ENCODE data around the gene PGLYRP4.

Gene PGLYRP4, protein sequence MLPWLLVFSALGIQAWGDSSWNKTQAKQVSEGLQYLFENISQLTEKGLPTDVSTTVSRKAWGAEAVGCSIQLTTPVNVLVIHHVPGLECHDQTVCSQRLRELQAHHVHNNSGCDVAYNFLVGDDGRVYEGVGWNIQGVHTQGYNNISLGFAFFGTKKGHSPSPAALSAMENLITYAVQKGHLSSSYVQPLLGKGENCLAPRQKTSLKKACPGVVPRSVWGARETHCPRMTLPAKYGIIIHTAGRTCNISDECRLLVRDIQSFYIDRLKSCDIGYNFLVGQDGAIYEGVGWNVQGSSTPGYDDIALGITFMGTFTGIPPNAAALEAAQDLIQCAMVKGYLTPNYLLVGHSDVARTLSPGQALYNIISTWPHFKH

DNA sequence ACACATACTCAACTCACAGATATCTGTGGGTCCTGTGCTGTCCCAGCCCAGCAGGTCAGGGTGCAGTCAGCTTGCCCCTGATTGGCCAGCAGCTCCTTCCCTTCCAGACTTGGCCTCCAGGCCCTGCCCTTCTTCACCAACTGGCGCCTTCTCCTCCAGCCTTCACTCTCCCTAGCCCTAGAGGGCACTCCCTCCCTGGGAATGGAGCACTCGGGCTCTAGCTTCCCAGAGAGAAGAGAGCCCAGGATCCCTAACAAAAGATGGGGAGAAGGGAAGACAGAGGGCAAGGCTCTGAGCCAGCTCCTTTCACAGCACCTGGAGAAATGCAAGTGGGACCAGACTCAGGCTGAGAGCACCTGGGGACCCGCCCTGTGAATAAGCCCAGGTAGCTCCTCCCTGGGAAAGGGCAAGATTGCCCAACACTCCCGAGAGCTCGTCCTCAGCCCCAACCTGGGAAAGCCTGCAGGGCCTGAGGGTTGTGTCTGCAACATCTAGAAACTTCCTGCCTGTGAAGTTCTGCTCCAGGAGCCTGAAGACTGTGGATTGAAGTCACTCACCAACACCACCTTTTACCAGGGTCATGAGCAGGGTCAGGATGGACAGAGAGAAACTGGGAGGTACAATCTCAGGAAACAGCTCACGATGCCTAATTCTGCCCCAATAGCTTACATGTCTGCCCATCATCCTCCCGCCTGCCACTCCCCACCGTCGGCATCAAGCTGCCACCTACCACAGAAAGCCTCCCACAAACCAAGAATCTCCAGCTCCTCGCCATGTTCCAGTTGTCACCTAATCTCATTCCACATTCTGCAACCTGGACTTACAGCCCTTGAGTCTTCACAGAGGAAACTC, at the start of gene PGLYRP4:
TSS of gene PGLYRP4 (minus strand) at position 331 of the 852 bp plus-strand sequence. CDS start 909 bp downstream, outside the sequence.
- Mint-ChIP-seq H3K27ac (no peak within 1 kb of the TSS), H3K4me1 (peaks cover 27 to 28% of the 10 kb centered on the region in 2 donors), H3K9me3 (no peaks in the 10 kb centered on the region), H3K4me3 (no peak within 1 kb of the TSS), H3K27me3 (peaks cover 66 to 70% of the 10 kb centered on the region in 2 donors), H3K36me3 (no peaks in the 10 kb centered on the region)
- ATAC-seq (replicated peaks) (no peak), DNase-seq (no peak)

DNA sequence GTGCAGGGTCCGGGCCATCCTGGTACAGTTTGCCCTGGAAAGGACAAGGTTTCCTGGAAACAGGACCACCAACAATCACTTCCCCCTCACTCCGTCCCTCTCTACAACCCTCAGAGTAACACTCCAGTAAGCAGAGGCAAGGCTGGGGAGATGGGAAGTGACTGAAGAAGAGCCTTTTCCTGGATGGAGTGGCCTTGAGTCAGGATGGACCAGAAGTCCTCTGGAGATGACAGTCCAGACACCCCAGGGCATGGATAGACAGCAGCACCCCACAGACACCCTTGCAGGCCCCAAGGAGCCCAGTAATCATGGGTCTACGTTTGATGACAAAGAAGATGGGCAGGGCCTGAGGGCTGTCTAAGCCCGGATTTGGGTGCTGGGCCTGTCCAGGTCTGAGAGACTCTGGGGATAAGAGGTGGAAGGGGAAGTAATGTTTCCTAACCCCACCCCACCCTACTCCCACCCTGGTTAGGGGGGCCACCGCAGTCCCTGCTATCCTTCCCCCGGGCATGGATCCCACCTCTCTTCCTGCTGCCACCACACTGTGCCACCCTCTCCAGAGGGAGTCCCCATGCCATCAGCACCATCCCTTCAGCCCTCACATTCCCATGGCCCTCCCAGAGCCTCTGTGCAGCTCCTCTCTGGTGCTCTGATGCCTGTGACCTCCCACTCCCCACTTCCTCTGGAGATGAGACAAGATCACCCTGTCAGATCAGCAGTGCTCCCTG, 49.4 kb upstream of the PGLYRP4 start:
- Mint-ChIP-seq H3K27ac (no peak overlapping the region), H3K27me3 (peaks cover 34 to 47% of the 10 kb centered on the region in 2 donors), H3K36me3 (no peaks in the 10 kb centered on the region)

DNA sequence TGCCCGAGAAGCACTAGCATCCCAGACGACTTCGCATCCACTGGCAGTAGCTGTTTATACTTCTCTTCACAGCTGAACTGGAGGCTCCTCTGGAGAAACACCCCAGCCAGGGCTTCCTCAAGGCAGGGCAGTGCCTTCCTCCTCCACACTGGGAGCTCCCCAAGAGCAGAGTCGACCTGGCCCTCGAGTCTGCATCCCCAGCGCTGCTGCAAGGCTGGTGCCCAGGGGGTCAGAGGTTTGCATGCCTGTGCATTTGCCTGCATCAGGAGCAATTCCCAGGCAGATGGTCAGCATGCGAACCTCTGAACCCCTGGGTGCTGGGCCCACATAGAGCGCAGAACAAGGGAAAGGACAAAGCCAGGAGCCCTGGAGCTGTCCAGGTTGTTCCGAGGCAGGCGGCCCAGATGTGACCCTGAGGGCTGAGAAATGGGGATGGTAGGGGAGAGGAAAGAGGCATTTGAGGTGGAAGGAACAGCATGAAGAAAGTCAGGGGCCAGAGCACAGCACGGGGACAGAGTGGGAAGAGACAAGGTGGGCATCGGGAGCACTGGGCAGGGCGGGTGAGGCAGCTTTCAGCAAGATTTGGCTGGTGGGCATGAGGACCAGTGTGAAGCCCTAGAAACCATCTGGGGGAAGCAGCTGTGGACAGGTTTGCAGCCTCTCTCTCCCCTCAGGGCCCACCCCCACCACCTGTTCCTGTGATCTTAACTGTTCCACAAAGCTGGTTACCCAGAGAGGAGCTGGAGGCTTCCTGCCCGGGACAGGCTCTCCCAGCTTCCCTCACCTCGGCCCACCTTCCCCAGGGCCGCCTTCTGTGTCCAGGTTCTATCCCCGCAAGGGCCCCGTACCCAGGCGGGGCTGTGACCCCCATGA, 48.6 kb upstream of the PGLYRP4 start:
- ATAC-seq (replicated peaks) (no peak), DNase-seq (no peak)
- no peaks in the 10 kb centered on the region for H3K36me3 Mint-ChIP-seq
- H3K9me3 Mint-ChIP-seq, result no peaks in the 10 kb centered on the region
- H3K4me3 Mint-ChIP-seq, result no peak overlapping the region
- peaks cover 37 to 50% of the 10 kb centered on the region in 2 donors for H3K27me3 Mint-ChIP-seq
- H3K27ac Mint-ChIP-seq, result no peak overlapping the region
- H3K4me1 Mint-ChIP-seq, result peaks cover 0 to 1% of the 10 kb centered on the region in 2 donors

More for the DNA sequence above, 49.4 kb upstream of the PGLYRP4 start:
- DNase-seq, result no peak
- H3K4me1 Mint-ChIP-seq, result peaks cover 0 to 1% of the 10 kb centered on the region in 2 donors
- H3K4me3 Mint-ChIP-seq, result no peak overlapping the region
- no peaks in the 10 kb centered on the region for H3K9me3 Mint-ChIP-seq
- no peak for ATAC-seq (replicated peaks)

DNA sequence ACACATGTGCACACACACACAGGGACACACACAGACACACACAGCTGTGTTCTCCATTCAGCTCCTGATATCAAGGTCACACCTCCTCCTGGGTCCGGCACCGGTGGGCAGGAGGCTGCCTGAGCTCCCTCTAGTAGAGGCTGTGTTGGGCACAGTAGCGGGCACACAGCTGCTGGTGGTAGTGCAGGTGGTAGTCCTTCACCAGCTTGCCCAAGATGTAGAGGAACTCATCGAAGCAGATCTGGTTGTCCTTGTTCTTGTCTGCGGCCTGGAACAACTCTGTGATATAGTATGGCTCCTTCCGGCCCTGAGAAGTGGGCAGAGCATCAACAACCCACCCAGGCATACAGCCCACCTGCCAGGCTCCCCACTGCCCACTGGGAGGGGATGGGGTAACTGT, 47.8 kb upstream of the PGLYRP4 start:
- ATAC-seq (replicated peaks), result no peak
- no peaks in the 10 kb centered on the region for H3K9me3 Mint-ChIP-seq
- H3K36me3 Mint-ChIP-seq, result no peaks in the 10 kb centered on the region
- H3K27ac Mint-ChIP-seq, result no peak overlapping the region
- no peak for DNase-seq
- peaks cover 0 to 1% of the 10 kb centered on the region in 2 donors for H3K4me1 Mint-ChIP-seq
- peaks cover 37 to 53% of the 10 kb centered on the region in 2 donors for H3K27me3 Mint-ChIP-seq
- no peak overlapping the region for H3K4me3 Mint-ChIP-seq

DNA sequence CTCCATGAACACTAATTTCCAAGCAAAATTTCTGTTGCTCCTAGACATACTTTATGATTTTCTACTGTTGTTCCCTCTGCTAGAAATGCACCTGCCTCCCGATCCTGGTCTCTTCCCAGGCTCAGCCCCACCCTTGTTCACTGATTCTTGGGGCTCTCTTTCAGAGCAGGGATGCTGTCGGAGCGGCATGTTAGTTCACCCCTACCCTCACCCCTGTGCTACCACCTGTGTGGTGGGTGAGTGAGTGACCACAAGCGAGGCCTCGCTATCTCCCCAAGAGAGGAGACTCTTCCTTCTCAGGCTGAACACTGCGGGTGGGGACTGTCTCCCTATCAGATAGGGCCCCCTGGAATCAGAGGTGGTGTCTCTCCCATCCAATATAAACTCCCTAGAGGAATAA, 47.1 kb upstream of the PGLYRP4 start:
- Mint-ChIP-seq H3K9me3 (no peaks in the 10 kb centered on the region), H3K36me3 (no peaks in the 10 kb centered on the region), H3K27me3 (peaks cover 40 to 60% of the 10 kb centered on the region in 2 donors), H3K4me1 (peaks cover 0 to 1% of the 10 kb centered on the region in 2 donors), H3K27ac (no peak overlapping the region), H3K4me3 (no peak overlapping the region)
- DNase-seq (no peak), ATAC-seq (replicated peaks) (no peak)

DNA sequence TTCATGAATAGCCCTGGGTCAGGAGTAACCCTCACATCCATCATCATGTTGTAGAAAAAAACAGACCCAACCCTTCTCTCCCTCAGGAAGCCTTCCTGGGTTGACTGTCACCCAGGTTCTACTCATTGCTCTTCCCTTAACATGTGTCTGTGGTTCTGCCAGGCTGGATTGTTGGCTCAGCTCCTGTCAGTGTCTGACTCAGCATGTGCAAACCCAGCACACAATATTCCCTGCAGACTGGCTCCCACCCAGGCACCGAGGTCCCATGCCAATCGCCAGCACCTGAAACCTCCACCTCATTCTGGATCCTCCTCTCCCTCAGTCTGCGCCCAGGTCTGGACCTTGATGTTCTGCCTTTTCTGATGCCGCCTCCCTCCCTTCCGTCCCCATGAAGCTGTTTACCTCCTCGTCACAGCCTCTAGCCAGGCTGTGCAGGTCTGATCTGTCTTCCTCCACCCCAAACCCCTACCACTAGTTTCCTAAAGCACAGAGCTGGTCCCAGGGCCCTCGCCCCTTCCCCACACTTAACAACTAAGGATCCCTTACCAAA, 46.6 kb upstream of the PGLYRP4 start:
- no peaks in the 10 kb centered on the region for H3K36me3 Mint-ChIP-seq
- peaks cover 0 to 1% of the 10 kb centered on the region in 2 donors for H3K4me1 Mint-ChIP-seq
- no peaks in the 10 kb centered on the region for H3K9me3 Mint-ChIP-seq
- no peak overlapping the region for H3K4me3 Mint-ChIP-seq
- no peak overlapping the region for H3K27ac Mint-ChIP-seq
- ATAC-seq (replicated peaks) (no peak), DNase-seq (no peak)
- peaks cover 42 to 61% of the 10 kb centered on the region in 2 donors for H3K27me3 Mint-ChIP-seq

DNA sequence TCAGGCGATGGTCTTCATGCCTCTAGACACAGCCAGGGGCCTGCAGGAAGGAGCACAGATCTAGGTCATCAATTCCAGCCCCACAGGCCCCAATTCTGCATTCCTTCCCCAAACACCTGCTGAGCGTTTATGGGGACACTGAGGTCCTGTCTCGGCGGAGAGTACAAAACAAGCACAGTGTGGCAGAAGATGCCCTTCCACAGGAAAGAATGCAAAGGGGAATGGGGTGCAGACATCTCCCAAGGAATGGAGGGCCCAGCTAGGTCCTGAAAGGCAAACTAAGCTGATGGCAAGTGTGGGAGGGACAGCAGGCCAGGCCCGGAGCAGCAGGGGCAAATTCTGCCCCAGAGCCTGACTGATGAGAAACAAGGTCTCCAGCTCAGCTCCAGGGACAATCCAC, 45.8 kb upstream of the PGLYRP4 start:
- peaks cover 36 to 53% of the 10 kb centered on the region in 2 donors for H3K27me3 Mint-ChIP-seq
- no peak for DNase-seq
- H3K27ac Mint-ChIP-seq, result no peak overlapping the region
- no peak overlapping the region for H3K4me3 Mint-ChIP-seq
- H3K4me1 Mint-ChIP-seq, result peaks cover 0 to 1% of the 10 kb centered on the region in 2 donors
- H3K9me3 Mint-ChIP-seq, result no peaks in the 10 kb centered on the region
- no peaks in the 10 kb centered on the region for H3K36me3 Mint-ChIP-seq
- ATAC-seq (replicated peaks), result no peak

DNA sequence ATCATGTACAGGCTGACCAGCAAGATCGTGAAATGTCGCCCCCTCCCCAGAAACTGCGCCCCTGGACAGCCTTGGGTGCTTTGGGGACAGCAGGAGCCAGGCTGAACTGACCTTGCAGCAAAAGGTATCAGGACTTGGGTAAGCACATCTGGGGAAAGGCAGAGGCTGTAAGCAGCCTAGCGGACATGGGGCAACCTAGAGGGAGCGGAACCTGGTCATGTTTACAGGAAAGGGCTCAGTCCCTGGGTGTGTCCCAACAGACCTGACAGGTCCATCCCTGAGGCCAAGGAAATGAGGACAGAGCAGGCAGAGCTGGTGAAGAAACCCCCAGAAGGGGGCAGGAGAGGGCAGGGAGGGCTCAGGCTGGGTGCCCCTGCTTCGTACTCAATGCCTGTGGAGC, 45.3 kb upstream of the PGLYRP4 start:
- H3K36me3 Mint-ChIP-seq, result no peaks in the 10 kb centered on the region
- H3K27me3 Mint-ChIP-seq, result peaks cover 31 to 48% of the 10 kb centered on the region in 2 donors
- no peak overlapping the region for H3K27ac Mint-ChIP-seq
- H3K4me1 Mint-ChIP-seq, result peaks cover 0 to 1% of the 10 kb centered on the region in 2 donors
- no peaks in the 10 kb centered on the region for H3K9me3 Mint-ChIP-seq
- DNase-seq (no peak), ATAC-seq (replicated peaks) (no peak)
- no peak overlapping the region for H3K4me3 Mint-ChIP-seq

DNA sequence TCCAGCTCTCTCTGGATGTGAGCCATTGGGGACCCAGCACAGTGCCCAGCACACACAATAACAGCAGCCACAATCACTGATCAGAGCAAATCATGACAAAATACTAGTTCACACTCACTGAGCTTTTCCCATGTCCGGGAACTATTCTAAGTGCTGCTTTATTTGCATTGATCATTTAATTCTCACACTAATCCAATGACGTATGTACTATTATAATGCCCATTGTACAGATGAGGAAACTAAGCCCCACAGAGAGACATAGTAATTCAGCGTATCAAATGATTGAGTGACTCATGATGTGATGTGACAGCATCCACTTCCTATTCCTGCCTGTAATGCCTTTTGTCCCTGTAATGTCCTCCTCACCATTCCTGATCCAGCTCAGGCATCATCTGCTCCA, 44.2 kb upstream of the PGLYRP4 start:
- H3K36me3 Mint-ChIP-seq, result no peaks in the 10 kb centered on the region
- DNase-seq, result no peak
- H3K27ac Mint-ChIP-seq, result no peak overlapping the region
- H3K9me3 Mint-ChIP-seq, result no peaks in the 10 kb centered on the region
- no peak for ATAC-seq (replicated peaks)
- H3K27me3 Mint-ChIP-seq, result peaks cover 28 to 44% of the 10 kb centered on the region in 2 donors
- H3K4me3 Mint-ChIP-seq, result no peak overlapping the region
- H3K4me1 Mint-ChIP-seq, result peaks cover 0 to 1% of the 10 kb centered on the region in 2 donors

DNA sequence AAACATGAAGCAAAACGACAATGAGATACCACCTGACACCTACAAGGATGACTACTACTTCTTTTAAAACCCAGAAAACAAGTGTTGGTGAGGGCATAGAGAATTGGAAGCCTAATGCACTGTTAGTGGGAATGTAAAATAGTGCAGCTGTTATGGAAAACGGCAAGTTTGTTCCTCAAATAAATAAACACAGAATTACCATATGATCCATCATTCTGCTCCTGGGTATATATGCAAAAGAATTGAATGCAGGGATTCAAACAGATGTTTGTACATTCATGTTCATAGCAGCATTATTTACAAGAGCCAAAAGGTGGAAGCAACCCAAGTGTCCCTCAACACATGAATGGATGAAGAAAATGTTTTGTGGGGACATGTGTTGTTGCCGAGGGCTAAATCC, 43.6 kb upstream of the PGLYRP4 start:
- no peak overlapping the region for H3K27ac Mint-ChIP-seq
- H3K4me3 Mint-ChIP-seq, result no peak overlapping the region
- ATAC-seq (replicated peaks) (no peak), DNase-seq (no peak)
- H3K4me1 Mint-ChIP-seq, result peaks cover 0 to 1% of the 10 kb centered on the region in 2 donors
- peaks cover 27 to 41% of the 10 kb centered on the region in 2 donors for H3K27me3 Mint-ChIP-seq
- H3K9me3 Mint-ChIP-seq, result no peaks in the 10 kb centered on the region
- no peaks in the 10 kb centered on the region for H3K36me3 Mint-ChIP-seq

DNA sequence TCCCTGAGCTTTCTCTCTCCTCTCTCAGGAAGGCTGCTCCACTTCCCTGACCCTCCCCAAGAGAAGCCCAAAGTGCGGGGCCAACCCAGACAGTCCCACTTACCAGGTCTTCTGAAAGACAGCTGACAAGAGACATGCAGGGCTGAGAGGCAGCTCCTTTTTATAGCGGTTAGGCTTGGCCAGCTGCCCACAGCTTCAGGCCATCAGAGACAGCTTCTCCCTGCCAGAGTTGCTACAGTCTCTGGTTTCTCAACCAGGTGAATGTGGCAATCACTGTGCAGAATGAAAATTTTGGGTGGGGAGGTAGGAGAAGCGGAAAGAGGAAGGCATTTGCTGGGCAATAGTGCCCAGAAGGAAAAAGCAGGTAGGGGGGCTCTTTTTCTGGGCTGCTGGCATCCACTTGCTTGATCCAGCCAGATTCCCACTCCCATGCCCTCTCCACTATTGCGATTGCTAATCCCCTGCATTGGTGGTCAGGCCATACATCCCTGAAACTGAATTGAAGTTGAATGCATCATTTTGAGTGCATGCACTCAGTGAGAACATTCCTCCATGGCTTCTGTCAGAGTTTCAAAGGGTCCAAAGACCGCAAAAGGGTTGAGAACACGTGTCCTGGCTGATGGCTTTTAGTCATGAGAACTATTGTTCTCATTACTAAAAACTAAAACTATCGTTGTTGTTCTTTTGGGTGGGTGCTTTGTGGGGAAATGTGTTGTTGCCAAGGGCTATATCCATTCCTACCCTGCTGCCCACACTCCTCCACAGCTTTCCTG, 42.5 kb upstream of the PGLYRP4 start, which contains the start of gene S100A8:
TSS of gene S100A8 (minus strand) at position 136 of the 773 bp plus-strand sequence. CDS start 538 bp downstream, outside the sequence.
- H3K4me1 Mint-ChIP-seq, result peaks cover 4 to 5% of the 10 kb centered on the region in 2 donors
- no peaks in the 10 kb centered on the region for H3K9me3 Mint-ChIP-seq
- no peaks in the 10 kb centered on the region for H3K36me3 Mint-ChIP-seq
- DNase-seq (no peak), ATAC-seq (replicated peaks) (no peak)
- no peak within 1 kb of the TSS for H3K27ac Mint-ChIP-seq
- no peak within 1 kb of the TSS for H3K4me3 Mint-ChIP-seq
- H3K27me3 Mint-ChIP-seq, result peaks cover 28 to 46% of the 10 kb centered on the region in 2 donors

DNA sequence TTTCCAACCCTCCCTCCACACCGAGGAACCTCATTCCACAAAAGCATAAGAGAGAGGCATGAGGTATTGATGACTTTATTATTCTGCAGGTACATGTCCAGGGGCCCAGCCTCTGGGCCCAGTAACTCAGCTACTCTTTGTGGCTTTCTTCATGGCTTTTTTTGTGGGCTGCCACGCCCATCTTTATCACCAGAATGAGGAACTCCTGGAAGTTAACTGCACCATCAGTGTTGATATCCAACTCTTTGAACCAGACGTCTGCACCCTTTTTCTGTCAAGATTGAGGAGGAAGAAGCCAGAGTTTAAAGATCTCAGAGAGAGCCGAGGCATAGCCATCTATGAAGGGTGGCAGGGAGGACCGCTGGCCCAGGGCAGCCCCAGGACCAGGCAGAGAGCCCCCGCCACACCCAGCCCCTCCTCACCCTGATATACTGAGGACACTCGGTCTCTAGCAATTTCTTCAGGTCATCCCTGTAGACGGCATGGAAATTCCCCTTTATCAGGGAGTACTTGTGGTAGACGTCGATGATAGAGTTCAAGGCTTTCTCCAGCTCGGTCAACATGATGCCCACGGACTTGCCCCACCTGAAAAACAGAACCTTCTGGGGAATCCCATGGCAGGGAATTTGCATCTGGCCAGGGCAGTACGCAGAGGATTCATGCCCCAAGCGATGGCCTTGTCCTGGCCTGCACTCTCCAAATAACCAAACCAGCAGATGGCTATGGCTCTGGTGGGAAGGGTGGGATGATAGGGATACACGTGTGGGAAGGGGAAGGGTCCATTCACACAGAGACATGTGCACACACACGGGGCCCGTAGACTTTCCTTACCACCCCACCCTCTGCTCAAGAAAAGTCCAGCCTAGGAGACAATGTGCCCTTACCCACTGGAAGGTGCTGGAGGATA, 41.6 kb upstream of the PGLYRP4 start:
- Mint-ChIP-seq H3K9me3 (no peaks in the 10 kb centered on the region), H3K4me1 (peaks cover 4 to 5% of the 10 kb centered on the region in 2 donors), H3K4me3 (no peak overlapping the region), H3K36me3 (no peaks in the 10 kb centered on the region), H3K27ac (no peak overlapping the region), H3K27me3 (peaks cover 21 to 41% of the 10 kb centered on the region in 2 donors)
- ATAC-seq (replicated peaks), result no peak
- no peak for DNase-seq

All from stimulated activated naive B cell treated with anti-CD40 and anti-IgM and Interleukin-4, amounts not matched to agents 10 μg/mL and 1 μg/mL and 100 μg/mL, for 72 hours (primary cell).